Aorta (tissue), 5 donors: ENCODE results near the gene KDF1. TPM values are rescaled to one million over a fixed set of nuclear protein-coding genes. Genes with fewer than 3 reads are reported as not detected.

ENCODE experiments used
- ATAC-seq: fragments of 200-7000 bp; cut with Tn5 transposase; one replicate; pipeline ENCODE4 v1.9.1; 2022; ENCODE audit warnings: moderate library complexity; ENCODE audit not compliant: low FRiP score
- DNase-seq, 2 donors: peaks; one replicate each; pipeline ENCODE4 v3.0.0-alpha.2; 2020
- H3K27ac ChIP-seq, 2 donors: one replicate each; pipeline ENCODE4 v1.5.1; 2013; ENCODE audit warnings: low read length in 2 of 2, mild to moderate bottlenecking in 2 of 2, moderate library complexity in 2 of 2, control low read depth in 1 of 2, inconsistent platforms in 1 of 2, low read depth in 1 of 2
- H3K27me3 ChIP-seq, 2 donors: one replicate each; pipeline ENCODE4 v1.6.1; 2013; ENCODE audit warnings: control low read depth in 1 of 2, low read length in 1 of 2, mild to moderate bottlenecking in 1 of 2, moderate library complexity in 1 of 2; ENCODE audit not compliant: insufficient read depth in 2 of 2, control insufficient read depth in 1 of 2
- H3K36me3 ChIP-seq, 2 donors: one replicate each; pipeline ENCODE4 v1.6.1; 2013; ENCODE audit warnings: control low read depth in 1 of 2, low read length in 1 of 2, mild to moderate bottlenecking in 1 of 2; ENCODE audit not compliant: insufficient read depth in 2 of 2, control insufficient read depth in 1 of 2
- H3K4me1 ChIP-seq, 2 donors: one replicate each; pipeline ENCODE4 v1.6.1; 2013; ENCODE audit warnings: low read length in 2 of 2, control low read depth in 1 of 2, mild to moderate bottlenecking in 1 of 2, moderate library complexity in 1 of 2; ENCODE audit not compliant: insufficient read depth in 2 of 2, control insufficient read depth in 1 of 2
- H3K4me3 ChIP-seq, 2 donors: one replicate each; pipeline ENCODE4 v1.5.1; 2013; ENCODE audit warnings: low read length in 2 of 2, control low read depth in 1 of 2, mild to moderate bottlenecking in 1 of 2
- H3K9me3 ChIP-seq: one replicate; pipeline ENCODE4 v1.6.1; 2013; ENCODE audit warnings: mild to moderate bottlenecking, low read length; ENCODE audit not compliant: control insufficient read depth
- WGBS, 2 donors: extraction: QIAGEN DNeasy Blood & Tissue Kit; methylation state at CpG; one replicate each; pipeline ENCODE4 v1.1.7; 2013; 5-methylcytosine and 5-hydroxymethylcytosine counted together
- intact Hi-C, 2 donors: fragments of 100-400 bp; cut with DNase I; formaldehyde crosslinking; loops; one replicate each; pipeline versions ENCODE4 v1.14.2 to v1.15.0; 2022
- polyA plus RNA-seq, 2 donors: library from polyadenylated mRNA; stranded (reverse); fragments of 200-250 nt; gene quantifications; one replicate each; pipeline ENCODE4 v1.2.3, GENCODE V29; 2013
- total RNA-seq, 2 donors: library from RNA; stranded (reverse); fragmentation: NEBNext Ultra II Directional; extraction: Animal tissue kit (Norgen Biotek cat#: 25700); gene quantifications; one replicate each; pipeline ENCODE4 v1.2.1, GENCODE V29; 2021
- donor health status: healthy with polysubstance abuse.
- donor health status: Bipolar disorder and iron deficiency.
- donor health status: DM: no; HTN: no; CAD: no.
- donor health status: DM: no; HTN: no; CAD: no.
- donor health status: DM: yes; HTN: yes; CAD: no.

The KDF1 gene
- total and polyA plus RNA-seq, 4 donors = 0.23 to 1.6 TPM; not detected in 2

DNA sequence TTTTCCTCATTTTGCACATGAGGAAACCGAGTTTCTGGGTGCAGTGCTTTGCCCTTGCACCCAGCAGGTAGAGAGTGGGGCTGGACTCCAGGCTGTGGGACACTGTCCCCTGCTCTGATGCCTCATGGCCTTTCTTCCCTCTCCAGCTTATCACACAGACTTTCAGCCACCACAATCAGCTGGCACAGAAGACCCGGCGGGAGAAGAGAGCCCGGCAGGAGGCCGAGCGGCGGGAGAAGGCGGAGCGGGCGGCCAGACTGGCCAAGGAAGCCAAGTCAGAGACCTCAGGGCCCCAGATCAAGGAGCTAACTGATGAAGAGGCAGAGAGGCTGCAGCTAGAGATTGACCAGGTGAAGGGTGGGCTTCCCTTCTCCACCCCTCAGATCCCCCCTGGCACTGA lies 19.0 kb downstream of the KDF1 start:
- Histone ChIP-seq H3K4me1 (no peaks in the 10 kb centered on the region), H3K36me3 (peaks cover 2 to 9% of the 10 kb centered on the region in 2 donors), H3K27ac (no peak overlapping the region), H3K27me3 (no peaks in the 10 kb centered on the region), H3K4me3 (no peak overlapping the region), H3K9me3 (no peaks in the 10 kb centered on the region)
- no peak for ATAC-seq
- 89 to 93% methylated on average over 10 of the region's 10 CpGs for WGBS, 2 donors
- intact Hi-C loops = no loop called here
- peak in 1 of 2 donors; percentile 24 for DNase-seq

GRCh38 chr1:26938659-26939025 lies 21.6 kb downstream of the KDF1 start:
- no peak for DNase-seq
- ATAC-seq = no peak
- intact Hi-C loops = no loop called here
- Histone ChIP-seq H3K27ac (no peak overlapping the region), H3K9me3 (no peaks in the 10 kb centered on the region), H3K36me3 (peaks cover 2 to 3% of the 10 kb centered on the region in 2 donors), H3K27me3 (no peaks in the 10 kb centered on the region), H3K4me1 (no peaks in the 10 kb centered on the region), H3K4me3 (no peak overlapping the region)
- 78 to 88% methylated on average over 2 of the region's 2 CpGs for WGBS, 2 donors

- Histone ChIP-seq H3K27me3 (no peaks in the 10 kb centered on the region), H3K4me3 (no peak overlapping the region), H3K27ac (no peak overlapping the region), H3K36me3 (peaks cover 2 to 5% of the 10 kb centered on the region in 2 donors), H3K9me3 (no peaks in the 10 kb centered on the region), H3K4me1 (no peaks in the 10 kb centered on the region)
- ATAC-seq (no peak), DNase-seq (no peak)
- WGBS, 2 donors = 85 to 94% methylated on average over 4 of the region's 4 CpGs
- intact Hi-C loops = no loop called here
Measured at GRCh38 chr1:26938004-26938658, 22.1 kb downstream of the KDF1 start.

GRCh38 chr1:26936823-26937222 lies 23.4 kb downstream of the KDF1 start:
- Histone ChIP-seq H3K4me1 (no peaks in the 10 kb centered on the region), H3K36me3 (peaks cover 0 to 3% of the 10 kb centered on the region in 2 donors), H3K9me3 (no peaks in the 10 kb centered on the region), H3K4me3 (no peak overlapping the region), H3K27me3 (no peaks in the 10 kb centered on the region), H3K27ac (no peak overlapping the region)
- ATAC-seq (no peak), DNase-seq (no peak)
- intact Hi-C loops = no loop called here
- WGBS, 2 donors = 78% methylated on average over 6 of the region's 6 CpGs

GRCh38 chr1:26932531-26932930 lies 27.7 kb downstream of the KDF1 start:
- Histone ChIP-seq H3K27ac (no peak overlapping the region), H3K9me3 (no peaks in the 10 kb centered on the region), H3K4me1 (no peaks in the 10 kb centered on the region), H3K4me3 (no peak overlapping the region), H3K36me3 (peaks cover 0 to 3% of the 10 kb centered on the region in 2 donors), H3K27me3 (no peaks in the 10 kb centered on the region)
- intact Hi-C loops = no loop called here
- no peak for DNase-seq
- 86 to 88% methylated on average over 3 of the region's 3 CpGs for WGBS, 2 donors
- ATAC-seq = no peak

DNA sequence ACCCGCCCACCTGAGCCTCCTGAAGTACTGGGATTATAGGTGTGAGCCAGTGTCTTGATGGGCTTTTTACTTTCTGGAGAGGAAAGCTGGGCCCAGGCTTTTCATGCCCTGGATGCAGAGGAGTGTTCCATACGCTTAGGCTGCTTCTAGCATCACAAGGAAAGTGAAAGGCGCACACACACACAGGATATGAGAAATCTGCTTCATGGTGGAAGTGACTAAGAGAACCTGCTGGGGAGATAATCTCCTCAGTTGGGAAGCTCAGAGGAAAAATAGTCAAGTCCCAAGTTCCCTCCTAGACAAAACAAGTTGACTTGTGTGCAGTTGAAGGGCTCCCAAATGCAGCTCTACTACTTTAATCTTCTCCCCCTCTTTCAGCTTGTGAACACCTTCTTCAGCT lies 36.6 kb downstream of the KDF1 start:
- H3K4me3 ChIP-seq = no peak overlapping the region
- peaks cover 0 to 5% of the 10 kb centered on the region in 2 donors for H3K4me1 ChIP-seq
- H3K27ac ChIP-seq = no peak overlapping the region
- no peaks in the 10 kb centered on the region for H3K36me3 ChIP-seq
- no peaks in the 10 kb centered on the region for H3K27me3 ChIP-seq
- intact Hi-C loops = no loop called here
- no peaks in the 10 kb centered on the region for H3K9me3 ChIP-seq
- DNase-seq = no peak
- WGBS, 2 donors = 92 to 95% methylated on average over 3 of the region's 3 CpGs
- no peak for ATAC-seq

DNA sequence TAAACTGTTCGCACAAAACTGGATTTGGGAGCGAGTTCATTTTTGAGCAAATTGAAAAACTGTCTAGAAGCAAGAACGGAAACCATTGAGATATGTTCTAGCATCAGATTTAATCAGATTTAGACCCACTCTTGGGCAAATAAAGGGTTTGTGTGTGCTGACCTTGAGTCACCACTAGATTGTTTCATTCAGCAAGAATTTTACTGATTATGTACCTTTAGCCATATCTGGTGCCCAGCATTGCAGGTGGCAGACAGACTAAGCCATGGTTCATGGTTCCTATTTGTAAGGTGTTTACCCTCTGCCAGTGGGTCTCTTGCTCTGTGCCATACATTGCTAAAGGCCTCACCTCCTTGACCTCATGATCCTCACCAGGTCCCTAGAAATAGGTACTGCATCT lies 37.4 kb downstream of the KDF1 start:
- intact Hi-C loops = no loop called here
- ATAC-seq = no peak
- peaks cover 0 to 5% of the 10 kb centered on the region in 2 donors for H3K4me1 ChIP-seq
- H3K36me3 ChIP-seq = no peaks in the 10 kb centered on the region
- no peaks in the 10 kb centered on the region for H3K27me3 ChIP-seq
- H3K9me3 ChIP-seq = no peaks in the 10 kb centered on the region
- DNase-seq = no peak
- H3K4me3 ChIP-seq = peak overlapping the region in 1 of 2 donors; percentile 83
- H3K27ac ChIP-seq = no peak overlapping the region
- WGBS, 2 donors = 92 to 95% methylated on average over 3 of the region's 3 CpGs

DNA sequence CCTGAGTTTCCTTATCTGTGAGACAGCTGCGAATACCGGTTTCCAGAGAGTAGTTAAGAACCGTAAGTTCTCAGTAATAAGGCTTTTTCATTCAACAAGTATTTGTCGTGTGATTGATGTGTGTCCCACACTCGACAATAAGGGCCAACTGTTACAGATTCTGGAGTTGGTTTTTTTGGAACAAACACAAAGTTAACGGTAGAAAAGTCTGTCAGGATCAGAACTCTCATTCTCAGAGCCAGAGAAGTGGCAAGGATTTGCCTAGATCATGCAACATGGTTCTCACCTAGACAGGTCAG lies 37.9 kb downstream of the KDF1 start:
- Histone ChIP-seq H3K4me1 (peaks cover 0 to 5% of the 10 kb centered on the region in 2 donors), H3K27ac (no peak overlapping the region), H3K36me3 (no peaks in the 10 kb centered on the region), H3K27me3 (no peaks in the 10 kb centered on the region), H3K4me3 (peak overlapping the region; percentile 66 to 83), H3K9me3 (no peaks in the 10 kb centered on the region)
- ATAC-seq (no peak), DNase-seq (no peak)
- intact Hi-C loops = no loop called here
- WGBS, 2 donors = 7 to 12% methylated on average over 6 of the region's 6 CpGs

DNA sequence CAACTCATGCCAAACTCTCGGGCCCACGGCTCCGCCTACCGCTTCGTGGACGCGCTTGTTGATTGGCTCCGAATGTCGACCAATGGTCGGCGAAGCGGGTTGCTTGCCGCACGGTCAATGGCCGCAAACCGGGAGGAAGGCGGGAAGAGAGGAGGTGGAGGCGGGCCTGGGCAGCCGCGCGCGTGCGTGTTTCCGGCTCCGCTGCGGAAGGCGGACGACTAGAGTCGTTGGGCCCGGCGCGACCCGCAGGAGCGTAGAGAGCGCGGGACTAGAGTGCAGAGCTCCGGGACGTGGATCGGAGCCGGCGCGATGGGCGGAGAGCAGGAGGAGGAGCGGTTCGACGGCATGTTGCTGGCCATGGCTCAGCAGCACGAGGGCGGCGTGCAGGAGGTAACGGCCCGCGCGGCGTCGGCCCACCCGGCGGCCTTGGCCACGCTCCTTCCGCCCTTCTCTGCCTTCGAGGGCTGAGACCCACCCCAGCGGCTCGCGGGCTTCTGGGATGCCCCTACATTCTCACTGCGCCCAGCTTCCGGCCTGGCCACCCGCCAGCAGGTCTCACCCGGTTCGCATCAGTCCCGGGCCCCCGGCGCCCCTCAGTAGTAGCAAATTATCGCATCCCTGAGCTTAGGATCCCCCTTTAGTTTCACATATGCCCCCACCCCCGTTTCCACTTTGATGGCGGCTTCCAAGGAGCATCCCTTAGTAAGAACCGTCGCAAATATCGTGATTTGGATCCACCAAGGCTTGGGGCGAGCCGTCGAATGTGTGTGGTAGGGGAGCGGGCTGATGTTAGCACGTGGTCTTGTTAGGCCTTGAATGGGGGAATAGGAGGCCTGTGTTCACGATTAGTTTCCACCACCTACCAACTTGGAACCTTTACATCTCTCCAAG lies 38.5 kb downstream of the KDF1 start, which contains the start of gene NUDC:
TSS of gene NUDC (plus strand) at position 204 of the 891 bp plus-strand sequence. CDS start at position 310, 106 bp downstream.
- intact Hi-C loops = no loop called here
- 1% methylated on average over 78 to 83 of the region's 83 CpGs for WGBS, 2 donors
- no peaks in the 10 kb centered on the region for H3K36me3 ChIP-seq
- peak within 1 kb of the TSS in 1 of 2 donors; percentile 71 for H3K27ac ChIP-seq
- no peaks in the 10 kb centered on the region for H3K27me3 ChIP-seq
- no peaks in the 10 kb centered on the region for H3K9me3 ChIP-seq
- peak; percentile 99 for ATAC-seq
- peak within 1 kb of the TSS; percentile 66 to 83 for H3K4me3 ChIP-seq
- DNase-seq = peak; percentile 98 to 99
- H3K4me1 ChIP-seq = peaks cover 0 to 5% of the 10 kb centered on the region in 2 donors
